LNCaP clone FGC (cell line): ENCODE data around the gene HOXA6.

Experiments
- DNase-seq: peaks from one replicate; pipeline ENCODE4 v3.0.0-alpha.2; 2011; ENCODE audit warnings: low read depth
- H3K4me3 ChIP-seq: 2 replicates; pipeline ENCODE4 v1.5.1; 2011; ENCODE audit warnings: mild to moderate bottlenecking, low read depth, low read length, control low read depth
- TF ChIP-seq, protein P1 (sequence below): IDR thresholded peaks from 2 replicates; pipeline ENCODE4 v1.5.1; 2012; ENCODE audit warnings: mild to moderate bottlenecking; ENCODE audit not compliant: control insufficient read depth, insufficient read depth; ENCODE audit errors: extremely low read depth

The HOXA6 gene

DNA sequence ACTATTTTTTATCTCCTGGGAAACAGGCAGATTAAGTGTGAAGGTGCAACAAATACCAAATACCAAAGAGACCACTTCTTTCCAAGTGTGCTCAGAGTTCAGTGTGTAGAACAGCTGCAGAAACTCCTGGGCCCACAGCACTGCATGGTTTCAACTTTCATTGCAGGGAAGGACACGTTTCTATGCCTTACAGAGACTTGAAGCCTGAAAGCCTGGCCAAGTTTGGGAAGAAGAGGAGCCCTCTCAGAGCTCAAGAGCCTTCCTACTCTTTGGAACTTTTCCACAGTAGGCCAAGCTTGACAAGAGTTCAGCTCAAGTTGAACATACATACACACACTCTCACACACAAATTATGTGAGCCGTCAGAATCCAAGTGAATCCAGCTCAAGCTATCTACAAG, 19.5 kb downstream of the HOXA6 start:
- TF ChIP-seq, protein P1, sequence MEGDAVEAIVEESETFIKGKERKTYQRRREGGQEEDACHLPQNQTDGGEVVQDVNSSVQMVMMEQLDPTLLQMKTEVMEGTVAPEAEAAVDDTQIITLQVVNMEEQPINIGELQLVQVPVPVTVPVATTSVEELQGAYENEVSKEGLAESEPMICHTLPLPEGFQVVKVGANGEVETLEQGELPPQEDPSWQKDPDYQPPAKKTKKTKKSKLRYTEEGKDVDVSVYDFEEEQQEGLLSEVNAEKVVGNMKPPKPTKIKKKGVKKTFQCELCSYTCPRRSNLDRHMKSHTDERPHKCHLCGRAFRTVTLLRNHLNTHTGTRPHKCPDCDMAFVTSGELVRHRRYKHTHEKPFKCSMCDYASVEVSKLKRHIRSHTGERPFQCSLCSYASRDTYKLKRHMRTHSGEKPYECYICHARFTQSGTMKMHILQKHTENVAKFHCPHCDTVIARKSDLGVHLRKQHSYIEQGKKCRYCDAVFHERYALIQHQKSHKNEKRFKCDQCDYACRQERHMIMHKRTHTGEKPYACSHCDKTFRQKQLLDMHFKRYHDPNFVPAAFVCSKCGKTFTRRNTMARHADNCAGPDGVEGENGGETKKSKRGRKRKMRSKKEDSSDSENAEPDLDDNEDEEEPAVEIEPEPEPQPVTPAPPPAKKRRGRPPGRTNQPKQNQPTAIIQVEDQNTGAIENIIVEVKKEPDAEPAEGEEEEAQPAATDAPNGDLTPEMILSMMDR: no peak
- H3K4me3 ChIP-seq: no peak overlapping the region
- no peak for DNase-seq

DNA sequence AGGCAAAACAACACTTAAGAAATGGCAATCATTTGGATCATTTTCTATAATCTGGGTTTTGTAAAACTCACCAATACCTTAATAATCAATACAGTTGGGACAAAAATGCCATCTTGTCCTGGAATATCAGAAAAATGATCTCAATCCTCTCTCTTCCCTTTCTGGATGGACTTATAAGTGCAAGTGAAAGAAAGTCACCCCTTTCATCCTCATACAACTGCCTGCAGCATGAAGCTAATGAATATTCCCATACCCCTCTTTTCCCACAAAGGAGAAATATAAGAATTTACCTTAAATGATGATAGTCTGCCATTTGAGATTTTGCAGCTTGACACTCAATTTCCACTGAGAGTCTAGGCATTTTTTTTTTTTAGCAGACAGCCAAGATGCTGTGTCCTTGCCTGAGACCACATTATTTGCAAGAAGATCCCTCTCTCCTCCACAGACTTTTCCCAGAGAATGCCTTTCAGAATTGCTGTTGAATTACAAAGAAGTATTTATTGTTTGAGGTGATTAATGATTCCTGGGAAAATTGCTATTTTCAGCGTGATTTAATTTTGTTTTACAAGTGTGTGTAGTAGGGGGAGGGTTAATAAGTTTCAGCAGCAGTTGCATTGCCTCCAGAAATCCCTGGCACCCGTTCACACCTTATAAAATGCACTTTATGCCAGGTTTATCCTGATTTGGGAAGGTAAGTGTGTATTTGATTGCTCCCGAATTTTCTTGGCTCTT, 20.8 kb downstream of the HOXA6 start:
- no peak for DNase-seq
- H3K4me3 ChIP-seq: no peak overlapping the region
- TF ChIP-seq, protein P1: no peak

DNA sequence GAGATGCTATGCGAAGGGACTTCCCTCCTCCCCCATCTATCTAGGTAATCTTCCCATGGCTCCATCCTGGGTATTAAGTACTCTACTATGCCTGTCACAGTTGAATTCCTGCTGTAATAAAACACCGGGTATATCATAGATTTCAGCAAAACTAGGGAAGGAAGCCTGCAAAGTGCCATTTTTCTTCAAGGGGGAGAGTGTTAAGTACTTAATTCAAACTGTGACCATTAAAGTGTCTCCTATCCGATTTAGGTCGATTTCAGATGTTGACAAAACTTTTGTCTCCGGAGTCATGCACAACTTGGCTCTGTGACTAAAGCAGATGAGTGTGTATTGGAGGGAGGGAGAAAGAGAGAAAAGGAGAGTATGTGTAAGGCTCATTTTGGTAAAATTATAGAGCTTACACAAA, 21.6 kb downstream of the HOXA6 start:
- TF ChIP-seq, protein P1: no peak
- no peak for DNase-seq
- no peak overlapping the region for H3K4me3 ChIP-seq

DNA sequence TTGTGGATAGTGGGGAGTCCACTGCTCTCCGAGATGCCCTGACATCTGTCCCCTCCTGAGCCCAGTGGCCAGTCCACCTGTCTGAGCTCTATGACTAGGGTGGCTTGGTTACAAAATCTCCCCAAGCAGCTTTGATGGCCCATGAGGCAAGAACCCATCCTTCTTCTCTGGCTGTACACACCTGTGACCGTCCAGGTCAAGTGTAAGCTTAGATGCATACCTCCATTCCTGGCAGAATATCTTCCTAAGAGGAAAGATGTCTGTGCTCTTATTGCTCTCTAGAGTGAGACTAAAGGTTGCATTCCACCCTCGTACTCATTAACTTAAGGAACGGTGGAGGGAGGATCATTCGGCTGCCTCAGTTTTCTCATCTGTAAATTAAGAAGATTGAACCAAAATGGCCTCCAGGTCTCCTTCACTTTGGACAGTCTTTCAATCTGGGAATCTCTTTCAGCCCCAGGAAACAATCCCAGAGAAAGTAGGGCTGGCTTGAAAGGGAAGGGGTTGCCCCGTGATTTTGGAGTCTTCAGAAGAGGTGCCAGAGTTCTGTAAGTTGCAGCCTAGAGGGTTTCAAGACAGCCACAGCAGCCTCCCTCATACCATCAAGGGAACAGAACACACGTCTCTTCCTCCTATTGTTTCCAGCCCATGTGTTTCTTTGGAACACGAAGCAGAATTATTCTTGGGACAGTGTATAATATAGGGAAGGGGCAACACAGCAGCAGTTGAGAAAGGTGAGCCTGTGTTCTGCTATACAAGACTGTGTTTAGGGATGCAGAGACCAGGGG, 22.5 kb downstream of the HOXA6 start:
- TF ChIP-seq, protein P1: no peak
- DNase-seq: no peak

DNA sequence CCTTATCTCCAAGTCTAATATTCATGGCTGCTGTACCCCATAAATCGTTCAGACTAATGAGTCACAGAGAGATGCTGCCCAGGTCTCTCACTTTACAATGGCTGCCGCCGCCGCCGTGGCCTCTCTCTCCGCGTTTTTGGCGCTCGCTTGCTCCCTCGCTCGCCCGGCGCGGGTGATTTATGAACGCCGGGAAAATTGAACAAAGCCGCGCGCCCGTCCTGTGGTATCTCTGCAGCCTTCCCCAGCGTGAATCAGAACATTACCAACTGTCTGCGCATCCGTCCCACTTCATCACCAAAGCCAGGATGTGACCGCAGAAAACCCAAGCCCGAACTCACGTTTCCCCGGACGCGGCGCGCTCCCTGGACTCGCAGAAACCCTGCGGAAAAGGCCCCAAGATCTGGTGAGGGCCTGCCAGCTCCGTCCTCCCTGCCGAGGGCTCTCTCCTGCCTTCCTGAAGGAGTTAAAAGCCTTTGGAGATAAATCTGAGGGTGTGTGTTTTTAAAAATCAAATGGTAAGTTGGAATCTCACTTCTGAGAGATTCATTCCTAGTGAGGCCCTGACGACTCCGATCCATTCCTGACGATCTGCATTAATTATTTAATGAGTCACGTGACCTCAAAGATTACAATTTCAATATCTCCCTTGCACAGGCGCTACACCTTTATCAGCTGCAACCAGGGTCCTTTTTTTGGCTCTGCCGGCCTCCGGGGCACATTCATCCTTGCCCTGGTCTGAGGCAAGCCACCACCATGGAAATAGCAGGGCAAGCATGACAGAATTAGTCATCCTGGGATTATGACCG, 23.3 kb downstream of the HOXA6 start:
- DNase-seq: no peak
- no peak overlapping the region for H3K4me3 ChIP-seq
- TF ChIP-seq, protein P1: no peak

More for the DNA sequence above, 22.5 kb downstream of the HOXA6 start:
- H3K4me3 ChIP-seq: no peak overlapping the region

DNA sequence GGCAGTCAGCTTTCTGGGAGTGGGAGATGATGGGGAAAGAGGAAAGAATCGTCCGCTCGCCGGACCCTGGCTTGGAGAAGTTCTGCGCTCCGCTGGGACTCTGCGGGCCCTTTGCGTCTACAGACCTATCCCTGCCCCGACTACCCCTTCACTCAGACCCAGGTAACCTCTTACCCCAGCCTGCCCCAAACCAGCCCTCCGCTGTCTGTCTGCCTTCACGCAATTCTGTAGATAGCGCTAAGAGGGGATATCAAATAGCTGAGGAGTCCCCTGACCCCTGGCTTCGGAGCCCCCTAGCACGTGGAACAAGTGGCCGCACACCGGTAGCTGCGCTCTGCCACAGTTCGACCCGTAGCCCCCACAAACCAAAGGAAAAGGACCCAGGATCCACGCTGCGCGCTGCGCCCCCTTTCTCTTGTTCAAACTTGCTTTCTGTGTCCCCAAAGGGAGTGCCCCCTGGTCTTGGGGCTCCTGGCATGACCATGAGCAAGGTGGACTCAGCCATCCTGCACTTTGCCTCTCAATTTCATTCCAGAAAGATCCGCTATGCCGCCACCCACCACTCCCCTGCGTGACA, 24.0 kb downstream of the HOXA6 start:
- DNase-seq: no peak
- no peak overlapping the region for H3K4me3 ChIP-seq
- TF ChIP-seq, protein P1: no peak
